ENCODE measurements around the gene GATA5. TPM values are rescaled to one million over a fixed set of nuclear protein-coding genes. Genes with fewer than 3 reads are reported as not detected.

Gene GATA5
- total and polyA plus RNA-seq, 10 of the 15 experiments (the other 5 are each of a cell fraction or from before 2014, with no cell fraction given) = not detected

- Histone ChIP-seq H3K4me3 (no peak overlapping the region), H3K79me2 (ENCODE audit: control insufficient read depth, insufficient read depth, low read length) (no peaks in the 10 kb centered on the region), H3K4me2 (ENCODE audit: control insufficient read depth, insufficient read depth) (no peak overlapping the region), H3K9me3 (replicated peaks; ENCODE audit: control insufficient read depth, insufficient read depth, low read length) (no peaks in the 10 kb centered on the region), H3K4me1 (ENCODE audit: control insufficient read depth, insufficient read depth, low read length) (no peaks in the 10 kb centered on the region), H3K27me3 (replicated peaks in 1 of 2; ENCODE audit: control insufficient read depth in 2 of 2, insufficient read depth in 2 of 2, low read length in 1 of 2) (peaks cover 9 to 10% of the 10 kb centered on the region in 2 experiments; a peak in 3 of 4 replicates), H3K27ac (ENCODE audit: control insufficient read depth, insufficient read depth) (no peak overlapping the region), H3K36me3 (ENCODE audit: control insufficient read depth in 2 of 2, insufficient read depth in 2 of 2, low read length in 1 of 2) (no peaks in the 10 kb centered on the region), H2AFZ (ENCODE audit: control insufficient read depth, low read depth, low read length) (no peak overlapping the region), H3K9ac (ENCODE audit: control insufficient read depth, insufficient read depth, low read length) (no peak overlapping the region), H4K20me1 (ENCODE audit: control insufficient read depth, insufficient read depth) (no peaks in the 10 kb centered on the region)
- RAD21 ChIA-PET (ENCODE audit: unreplicated experiment) = no interaction called here
- SMC1A ChIA-PET (ENCODE audit: uncharacterized antibody, unreplicated experiment) = no interaction called here
- in situ Hi-C loops (cut with MboI) (no loop called here), intact Hi-C loops (cut with micrococcal nuclease; ENCODE audit: unreplicated experiment) (no loop called here)
- BruUV-seq (replicated peaks) = no TSS peak
- no peak for FAIRE-seq
- ATAC-seq = no peak
- 0% methylated on average over 3 of the region's 3 CpGs for WGBS (ENCODE audit: insufficient coverage, insufficient replicate concordance, low lambda C conversion rate, missing lambda C conversion rate)
- DNase-seq (ENCODE audit: low read depth, low spot score) = no peak
- CTCF ChIA-PET = no interaction called here
- TF ChIP-seq BCL11A (IDR thresholded peaks at IDR 0.05; ENCODE audit: low read depth, low read length) = no peak
- no peak for TF ChIP-seq TCF12 (IDR thresholded peaks at IDR 0.05; ENCODE audit: low read depth, low read length)
- no peak for TF ChIP-seq ZBTB4 (CRISPR knock-in tag; IDR thresholded peaks at IDR 0.05)
- TF ChIP-seq BHLHE40 (IDR thresholded peaks at IDR 0.05; ENCODE audit: borderline replicate concordance in 1 of 2, low read depth in 2 of 2, low read length in 1 of 2) = no peak
- TF ChIP-seq JUNB (IDR thresholded peaks at IDR 0.05) = no peak
- no peak for TF ChIP-seq FOS (IDR thresholded peaks at IDR 0.05; ENCODE audit: borderline replicate concordance, extremely low read depth, insufficient read length)
- no peak for TF ChIP-seq SMC3 (IDR thresholded peaks at IDR 0.05; ENCODE audit: borderline replicate concordance, low read length)
- POLR2A ChIA-PET = no interaction called here
Measured at GRCh38 chr20:62488470-62488869, 12.7 kb upstream of the GATA5 start.
